ENCODE measurements around the gene NUF2. TPM values are rescaled to one million over a fixed set of nuclear protein-coding genes. Genes with fewer than 3 reads are reported as not detected.

NUF2 gene
- total and polyA plus RNA-seq, 2 of the 8 experiments (the other 6 are each of a cell fraction or from before 2014, with no cell fraction given), result 12.1 to 28.3 TPM

- POLR2A ChIA-PET (ENCODE audit: partially characterized antibody), result no interaction called here
Observed at GRCh38 chr1:163401211-163401610, 79.5 kb downstream of the NUF2 start.

More at GRCh38 chr1:163401211-163401610, 79.5 kb downstream of the NUF2 start:
- no peak overlapping the region for H2AFZ ChIP-seq (ENCODE audit: low read length)
- H2BK5ac ChIP-seq (ENCODE audit: low read depth, low read length), result no peak overlapping the region
- H2BK20ac ChIP-seq (ENCODE audit: low read length), result no peak overlapping the region
- H3K27me3 ChIP-seq (replicated peaks in 1 of 4; ENCODE audit: control insufficient read depth in 3 of 4, extremely low read depth in 1 of 4, insufficient read depth in 3 of 4, low read length in 3 of 4), result peaks cover 0 to 2% (median 0%) of the 10 kb centered on the region in 4 experiments; a peak in 1 of 7 replicates
- no peak overlapping the region for H3K18ac ChIP-seq (ENCODE audit: extremely low read depth, low read length)
- no peaks in the 10 kb centered on the region for H3K23me2 ChIP-seq (ENCODE audit: low read depth, low read length)
- H2AK5ac ChIP-seq (ENCODE audit: low read depth, low read length), result no peak overlapping the region
- no peaks in the 10 kb centered on the region for H3K9me3 ChIP-seq (ENCODE audit: insufficient read depth in 2 of 2, low read depth in 1 of 2, low read length in 1 of 2)
- H4K20me1 ChIP-seq (replicated peaks in 1 of 2; ENCODE audit: control insufficient read depth in 1 of 2, insufficient read depth in 2 of 2, low read length in 2 of 2), result no peaks in the 10 kb centered on the region
- no peaks in the 10 kb centered on the region for H3K79me1 ChIP-seq (ENCODE audit: low read depth, low read length)
- H3K27ac ChIP-seq (ENCODE audit: low read depth, low read length), result no peak overlapping the region
- no peak overlapping the region for H3K14ac ChIP-seq (ENCODE audit: insufficient read length)
- no peak overlapping the region for H3K4me2 ChIP-seq (ENCODE audit: insufficient read depth in 1 of 2, low read depth in 2 of 2, low read length in 2 of 2)
- CTCF ChIA-PET (ENCODE audit: partially characterized antibody), result no interaction called here
- no peak overlapping the region for H2BK12ac ChIP-seq (ENCODE audit: low read depth, low read length)
- no peak overlapping the region for H3K4ac ChIP-seq (replicated peaks; ENCODE audit: insufficient read length, low read depth, low read length)
- no peak overlapping the region for H4K8ac ChIP-seq (ENCODE audit: extremely low read depth, insufficient read depth, low read length)
- TF ChIP-seq SRF (IDR thresholded peaks at IDR 0.05; ENCODE audit: low read depth, low read length) (no peak), EP300 (IDR thresholded peaks at IDR 0.05; ENCODE audit: borderline replicate concordance in 1 of 2, low read depth in 2 of 2, low read length in 2 of 2) (no peak), BRCA1 (IDR thresholded peaks at IDR 0.05; ENCODE audit: low read depth, low read length) (no peak), MAFK (IDR thresholded peaks at IDR 0.05; ENCODE audit: low read depth, low read length) (no peak), CHD1 (IDR thresholded peaks at IDR 0.05; ENCODE audit: low read depth, low read length) (no peak), GABPA (IDR thresholded peaks at IDR 0.05; ENCODE audit: borderline replicate concordance, insufficient read depth, low read length) (no peak), RAD21 (IDR thresholded peaks at IDR 0.05 in 1 of 2, conservative IDR thresholded peaks at IDR 0.05 in 1 of 2; ENCODE audit: low read depth in 2 of 2, low read length in 2 of 2) (no peak), SP4 (IDR thresholded peaks at IDR 0.05; ENCODE audit: low read length) (no peak), CHD2 (IDR thresholded peaks at IDR 0.05; ENCODE audit: low read length) (no peak), PHF8 (conservative IDR thresholded peaks at IDR 0.05; ENCODE audit: low read depth, low read length) (no peak), E2F6 (IDR thresholded peaks at IDR 0.05) (no peak), POLR2A (IDR thresholded peaks at IDR 0.05; ENCODE audit: control extremely low read depth in 1 of 2, low read depth in 2 of 2, low read length in 2 of 2) (no peak), SUZ12 (IDR thresholded peaks at IDR 0.05; ENCODE audit: low read length) (no peak), POLR2AphosphoS5 (IDR thresholded peaks at IDR 0.05; ENCODE audit: low read depth, low read length) (no peak)
- H3K56ac ChIP-seq (replicated peaks; ENCODE audit: insufficient read length, low read depth, low read length), result no peak overlapping the region
- DNase-seq (ENCODE audit: low read depth in 1 of 2, low spot score in 2 of 2), result no peak
- no peak for FAIRE-seq
- H3K4me3 ChIP-seq (ENCODE audit: extremely low read depth in 1 of 4, insufficient read depth in 2 of 4, low read depth in 3 of 4, low read length in 4 of 4), result no peak overlapping the region
- H3K4me1 ChIP-seq (replicated peaks in 1 of 4; ENCODE audit: control insufficient read depth in 3 of 4, insufficient read depth in 4 of 4, low read length in 3 of 4), result peaks cover 2 to 14% (median 11%) of the 10 kb centered on the region in 4 experiments; a peak in 4 of 7 replicates
- no peak overlapping the region for H4K91ac ChIP-seq (replicated peaks; ENCODE audit: insufficient read length, low read length)
- no peak overlapping the region for H2BK15ac ChIP-seq (ENCODE audit: low read length)
- H4K5ac ChIP-seq (ENCODE audit: insufficient read length, low read depth, low read length), result no peak overlapping the region
- H3K79me2 ChIP-seq (ENCODE audit: control insufficient read depth in 1 of 2, insufficient read depth in 2 of 2, low read length in 2 of 2), result no peaks in the 10 kb centered on the region
- H2BK120ac ChIP-seq (replicated peaks; ENCODE audit: low read depth, low read length), result no peak overlapping the region
- H3K9ac ChIP-seq (replicated peaks in 1 of 4; ENCODE audit: extremely low read depth in 1 of 4, low read depth in 3 of 4, low read length in 3 of 4), result no peak overlapping the region
- no peak overlapping the region for H3K23ac ChIP-seq (ENCODE audit: insufficient read length)
- H3K36me3 ChIP-seq (ENCODE audit: control insufficient read depth in 2 of 4, insufficient read depth in 4 of 4, low read length in 3 of 4), result no peaks in the 10 kb centered on the region
- 90% methylated on average over 3 of the region's 3 CpGs; no CpG with 5 or more reads in 1 of the 2 experiments for WGBS, 2 experiments (ENCODE audit: extremely low coverage in 1 of 2, insufficient coverage in 1 of 2, insufficient read length in 1 of 2, insufficient replicate concordance in 2 of 2, low coverage in 1 of 2, low lambda C conversion rate in 2 of 2, missing lambda C conversion rate in 1 of 2)

All from H1 (cell line).